Mucosa of stomach (tissue), 1 donor: Measurements from ENCODE around the gene DPYSL5.

ENCODE experiments used
- H3K27me3 ChIP-seq: one replicate; pipeline ENCODE4 v1.7.0; 2013; ENCODE audit warnings: mild to moderate bottlenecking, low read length; ENCODE audit not compliant: control insufficient read depth, insufficient read depth
- H3K36me3 ChIP-seq: one replicate; pipeline ENCODE4 v1.7.0; 2013; ENCODE audit warnings: low read length; ENCODE audit not compliant: control insufficient read depth, insufficient read depth
- H3K4me1 ChIP-seq: one replicate; pipeline ENCODE4 v1.7.0; 2013; ENCODE audit warnings: mild to moderate bottlenecking, low read length; ENCODE audit not compliant: control insufficient read depth, insufficient read depth
- H3K4me3 ChIP-seq: one replicate; pipeline ENCODE4 v1.7.0; 2013; ENCODE audit warnings: low read length
- H3K9ac ChIP-seq: one replicate; pipeline ENCODE4 v1.7.0; 2013; ENCODE audit warnings: mild to moderate bottlenecking, low read length, moderate library complexity
- H3K9me3 ChIP-seq: one replicate; pipeline ENCODE4 v1.7.0; 2013; ENCODE audit warnings: mild to moderate bottlenecking, low read length, moderate library complexity; ENCODE audit not compliant: control insufficient read depth
- donor health status: Pancreatic carcinoma.

Gene DPYSL5

DNA sequence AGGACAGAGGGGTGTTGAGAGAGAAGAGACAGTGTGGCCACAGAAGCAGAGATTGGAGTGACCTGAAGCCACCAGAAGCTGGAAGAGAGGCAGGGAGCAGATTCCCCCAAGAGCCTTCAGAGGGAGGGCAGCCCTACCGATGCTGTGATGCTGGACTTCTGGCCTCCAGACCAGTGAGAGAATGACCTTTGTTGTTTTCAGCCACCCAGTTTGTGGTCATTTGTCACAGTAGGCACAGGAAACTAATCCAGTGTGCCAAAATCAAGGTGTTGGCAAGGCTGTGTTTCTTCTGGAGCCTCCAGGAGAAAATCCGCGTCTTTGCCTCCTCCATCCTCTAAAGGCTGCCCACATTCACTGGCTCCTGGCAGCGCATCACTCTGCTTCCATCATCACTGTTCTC, 137.9 kb downstream of the DPYSL5 start:
- Histone ChIP-seq H3K4me3 (no peak overlapping the region), H3K9ac (no peak overlapping the region), H3K27me3 (no peaks in the 10 kb centered on the region), H3K36me3 (no peaks in the 10 kb centered on the region), H3K9me3 (no peaks in the 10 kb centered on the region), H3K4me1 (peaks cover 13% of the 10 kb centered on the region)

DNA sequence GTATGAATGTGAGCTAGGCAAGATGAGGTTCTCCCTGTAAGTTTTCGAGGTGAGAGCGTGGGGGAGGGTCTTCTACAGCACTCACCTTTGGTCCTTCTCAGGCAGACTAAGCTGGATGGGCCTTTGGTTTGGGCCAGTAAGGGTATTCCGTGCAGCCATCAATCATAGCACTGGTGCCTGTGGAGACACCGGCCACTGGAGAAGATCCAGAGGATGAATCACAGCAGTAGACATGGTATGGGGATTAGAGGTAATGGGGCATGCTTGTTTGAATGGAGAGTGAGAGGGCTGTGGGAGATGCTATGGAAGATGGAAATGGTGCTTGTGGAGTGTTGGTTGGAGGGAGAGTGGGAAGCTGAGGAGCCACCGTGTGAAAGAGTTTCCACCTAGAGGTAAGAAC, 138.6 kb downstream of the DPYSL5 start:
- Histone ChIP-seq H3K4me3 (no peak overlapping the region), H3K9me3 (no peaks in the 10 kb centered on the region), H3K36me3 (no peaks in the 10 kb centered on the region), H3K9ac (no peak overlapping the region), H3K27me3 (no peaks in the 10 kb centered on the region), H3K4me1 (peaks cover 13% of the 10 kb centered on the region)

DNA sequence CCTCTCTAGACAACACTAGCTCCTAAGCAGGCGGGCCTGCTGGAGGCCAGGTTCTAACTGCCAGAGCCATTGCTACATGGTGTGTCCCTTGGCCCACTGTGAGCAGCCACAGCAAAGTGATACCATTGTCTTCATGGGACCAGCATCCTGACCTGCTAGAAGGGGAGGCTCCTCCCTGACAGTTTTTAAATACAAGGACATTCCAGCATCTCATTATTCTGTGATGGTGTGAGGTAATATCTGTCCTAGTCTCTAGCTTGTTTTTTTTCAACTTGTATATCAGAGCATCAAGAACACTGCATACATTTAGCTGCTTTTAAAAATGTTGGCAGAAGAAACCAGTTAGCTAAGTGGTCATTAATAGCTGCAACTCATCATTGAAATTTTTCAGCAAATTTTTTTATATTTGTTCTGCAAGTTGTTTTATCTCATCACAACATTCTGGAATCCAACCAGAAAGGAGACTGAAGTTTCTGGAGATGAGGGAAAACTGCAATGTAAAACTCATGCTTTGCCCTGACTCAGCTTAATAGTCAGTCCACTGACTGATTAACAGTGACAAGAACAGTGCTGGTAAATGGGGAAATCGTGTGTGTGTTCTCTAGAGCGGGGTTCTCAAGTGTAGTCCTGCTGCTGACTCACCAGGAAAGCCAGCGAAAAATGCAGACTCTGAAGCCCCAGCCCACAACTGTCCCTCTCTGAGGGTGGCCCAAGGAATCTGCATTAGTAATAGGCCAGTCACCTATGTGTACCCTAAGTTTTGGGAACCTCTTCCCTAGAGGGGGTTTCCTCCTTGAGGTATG, 140.3 kb downstream of the DPYSL5 start:
- Histone ChIP-seq H3K4me3 (no peak overlapping the region), H3K9me3 (no peaks in the 10 kb centered on the region), H3K4me1 (no peaks in the 10 kb centered on the region), H3K36me3 (no peaks in the 10 kb centered on the region), H3K27me3 (no peaks in the 10 kb centered on the region), H3K9ac (no peak overlapping the region)

DNA sequence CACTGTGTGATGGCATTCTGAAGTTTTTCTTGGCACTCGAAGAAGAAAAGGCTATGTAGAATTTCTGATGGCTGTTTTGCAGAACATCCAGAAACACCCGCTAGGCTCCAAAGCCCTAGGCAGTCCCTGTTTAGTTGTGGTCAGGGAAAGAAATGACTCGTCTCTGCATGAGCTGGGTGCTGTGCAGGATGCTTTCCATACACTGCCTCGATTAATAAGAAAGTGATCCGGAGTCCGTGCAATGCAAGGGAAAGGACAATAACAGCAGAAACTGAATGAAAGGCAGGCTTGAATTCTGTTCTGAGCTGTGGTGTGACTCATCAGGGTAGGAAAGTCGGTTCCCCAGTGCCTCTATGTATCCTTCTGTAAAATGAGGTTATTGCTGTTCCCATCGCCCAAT, 141.2 kb downstream of the DPYSL5 start:
- no peaks in the 10 kb centered on the region for H3K9me3 ChIP-seq
- H3K4me3 ChIP-seq: no peak overlapping the region
- no peak overlapping the region for H3K9ac ChIP-seq
- H3K27me3 ChIP-seq: no peaks in the 10 kb centered on the region
- no peaks in the 10 kb centered on the region for H3K4me1 ChIP-seq
- no peaks in the 10 kb centered on the region for H3K36me3 ChIP-seq

DNA sequence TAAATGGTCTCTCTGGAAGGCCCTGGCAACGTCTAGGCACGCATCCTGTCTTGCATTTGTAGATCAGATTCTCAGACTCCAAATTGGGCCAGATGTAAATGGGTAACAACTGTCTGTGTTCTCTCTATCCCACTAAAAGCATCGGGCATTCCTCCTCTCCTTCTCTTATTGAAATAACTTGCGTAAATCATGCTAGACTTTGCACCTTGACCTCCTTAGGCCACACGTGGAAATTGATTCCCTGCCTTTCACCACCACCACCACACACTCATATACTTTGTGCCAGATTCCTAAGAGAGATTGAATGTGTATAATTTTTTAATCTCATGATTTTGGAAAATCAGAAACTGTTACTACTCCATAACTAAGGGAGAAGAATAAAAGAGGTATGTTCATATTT, 143.8 kb downstream of the DPYSL5 start:
- Histone ChIP-seq H3K27me3 (no peaks in the 10 kb centered on the region), H3K4me3 (no peak overlapping the region), H3K4me1 (no peaks in the 10 kb centered on the region), H3K9ac (no peak overlapping the region), H3K9me3 (no peaks in the 10 kb centered on the region), H3K36me3 (no peaks in the 10 kb centered on the region)

- H3K9me3 ChIP-seq: no peaks in the 10 kb centered on the region
- no peaks in the 10 kb centered on the region for H3K4me1 ChIP-seq
- no peak overlapping the region for H3K4me3 ChIP-seq
- no peaks in the 10 kb centered on the region for H3K27me3 ChIP-seq
- no peaks in the 10 kb centered on the region for H3K36me3 ChIP-seq
- H3K9ac ChIP-seq: no peak overlapping the region
Measured at GRCh38 chr2:26993768-26994167, 145.8 kb downstream of the DPYSL5 start.

DNA sequence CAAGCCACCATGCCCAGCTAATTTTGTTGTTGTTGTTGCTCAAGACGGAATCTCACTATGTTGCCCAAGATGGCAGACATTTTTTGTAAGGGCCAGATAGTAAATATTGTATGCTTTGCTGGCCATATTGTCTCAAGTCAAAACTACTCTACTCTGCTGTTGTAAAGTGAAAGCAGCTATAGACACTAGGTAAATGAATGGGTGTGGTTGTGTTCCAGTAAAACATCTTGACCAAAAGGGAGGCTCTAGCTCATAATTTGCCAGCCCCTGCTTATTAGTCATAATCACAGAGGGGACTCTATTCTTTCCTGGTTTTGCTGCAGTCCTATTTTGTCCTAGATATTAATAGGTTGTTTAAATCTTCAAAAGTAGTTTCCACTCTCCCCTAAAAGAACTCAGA, 147.1 kb downstream of the DPYSL5 start:
- H3K4me1 ChIP-seq: no peaks in the 10 kb centered on the region
- H3K36me3 ChIP-seq: no peaks in the 10 kb centered on the region
- no peak overlapping the region for H3K9ac ChIP-seq
- no peak overlapping the region for H3K4me3 ChIP-seq
- no peaks in the 10 kb centered on the region for H3K27me3 ChIP-seq
- no peaks in the 10 kb centered on the region for H3K9me3 ChIP-seq

DNA sequence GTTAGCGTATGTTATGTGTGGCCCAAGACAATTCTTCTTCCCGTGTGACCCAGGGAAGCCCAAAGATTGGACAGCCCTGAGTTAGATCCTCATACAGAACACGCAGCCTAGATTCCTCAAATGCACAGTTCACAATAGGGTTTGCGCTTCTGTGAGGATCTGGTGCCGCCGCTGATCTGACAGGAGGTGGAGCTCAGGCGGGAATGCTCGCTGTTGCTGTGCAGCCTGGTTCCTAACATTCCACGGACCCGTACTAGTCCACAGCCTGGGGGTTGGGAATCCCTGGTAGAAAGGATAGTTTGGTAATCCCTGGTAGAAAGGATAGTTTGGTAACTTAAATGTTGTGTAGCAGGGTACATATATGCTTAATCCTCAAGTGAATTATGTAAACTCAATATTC, 149.5 kb downstream of the DPYSL5 start:
- Histone ChIP-seq H3K36me3 (no peaks in the 10 kb centered on the region), H3K9me3 (no peaks in the 10 kb centered on the region), H3K4me1 (no peaks in the 10 kb centered on the region), H3K9ac (no peak overlapping the region), H3K4me3 (no peak overlapping the region), H3K27me3 (no peaks in the 10 kb centered on the region)

DNA sequence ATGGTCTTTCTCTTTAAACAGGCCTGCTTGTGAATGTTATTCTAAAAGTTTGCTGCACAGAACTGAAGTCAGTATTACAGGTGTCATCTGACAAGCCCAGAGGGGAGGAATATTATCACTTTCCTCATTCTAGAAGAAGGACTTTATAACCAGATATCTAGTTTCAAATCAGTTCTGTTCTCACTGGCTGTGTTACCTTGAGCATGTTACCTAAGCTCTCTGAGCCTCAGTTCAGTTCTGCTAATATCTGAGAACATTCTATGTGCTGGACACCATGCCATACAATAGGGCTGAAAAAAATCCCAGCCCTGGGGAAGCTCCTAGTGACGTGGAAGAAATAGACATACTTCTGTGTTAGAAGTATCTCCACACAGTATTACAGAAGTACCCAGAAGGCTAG, 150.4 kb downstream of the DPYSL5 start:
- no peak overlapping the region for H3K9ac ChIP-seq
- no peaks in the 10 kb centered on the region for H3K4me1 ChIP-seq
- no peak overlapping the region for H3K4me3 ChIP-seq
- H3K27me3 ChIP-seq: no peaks in the 10 kb centered on the region
- H3K36me3 ChIP-seq: no peaks in the 10 kb centered on the region
- H3K9me3 ChIP-seq: no peaks in the 10 kb centered on the region
